NCI-H526 treated with DMSO at 0.1 percent for 48 hours (cell line): ENCODE measurements around the gene SLC23A1.
"Not testable (repeated sequence)": the region's sequence is repeated elsewhere in the genome, so short reads cannot be mapped to it uniquely, and the experiment has no call there.

Experiments
- DNase-seq: peaks from one replicate; lab custom pipeline; 2025; lab: John Stamatoyannopoulos, UW

The SLC23A1 gene

DNA sequence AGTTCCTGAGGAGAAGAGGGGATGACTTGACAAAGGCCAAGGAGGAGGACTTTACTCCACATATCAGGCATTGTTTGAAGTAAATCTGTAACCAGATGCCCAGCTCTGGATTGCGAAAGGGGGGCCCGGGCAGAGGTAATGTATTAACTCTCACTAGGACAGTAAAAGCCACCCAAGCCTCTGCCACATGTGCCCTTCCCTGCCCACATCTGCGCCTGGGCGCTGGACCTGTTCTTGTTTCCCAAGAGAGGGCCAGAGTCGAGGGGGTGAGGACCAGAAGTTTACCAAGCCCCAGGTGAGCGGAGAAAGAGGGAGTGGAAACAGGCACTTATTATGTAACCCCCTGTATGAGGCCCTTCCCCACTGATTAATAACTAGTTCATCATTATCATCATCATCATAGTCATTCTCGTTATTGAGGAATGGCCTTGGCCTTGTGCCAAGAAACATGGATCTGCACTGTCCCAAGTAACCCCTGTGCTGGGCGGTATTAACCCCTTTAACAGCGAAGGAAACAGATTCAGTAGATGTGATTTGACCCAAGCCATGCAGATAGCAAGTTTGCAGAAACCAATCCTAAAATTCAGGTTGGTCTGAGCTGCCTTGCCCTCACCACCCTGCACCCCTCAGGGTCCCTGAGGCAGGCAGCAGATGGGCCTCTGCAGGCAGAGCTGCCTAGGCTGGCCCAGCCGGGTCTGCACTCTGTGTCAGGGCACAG is at the start of gene SLC23A1:
TSS of gene SLC23A1 (minus strand) at position 23 of the 718 bp plus-strand sequence. CDS start 44 bp downstream, outside the sequence.
- DNase-seq = no peak

DNA sequence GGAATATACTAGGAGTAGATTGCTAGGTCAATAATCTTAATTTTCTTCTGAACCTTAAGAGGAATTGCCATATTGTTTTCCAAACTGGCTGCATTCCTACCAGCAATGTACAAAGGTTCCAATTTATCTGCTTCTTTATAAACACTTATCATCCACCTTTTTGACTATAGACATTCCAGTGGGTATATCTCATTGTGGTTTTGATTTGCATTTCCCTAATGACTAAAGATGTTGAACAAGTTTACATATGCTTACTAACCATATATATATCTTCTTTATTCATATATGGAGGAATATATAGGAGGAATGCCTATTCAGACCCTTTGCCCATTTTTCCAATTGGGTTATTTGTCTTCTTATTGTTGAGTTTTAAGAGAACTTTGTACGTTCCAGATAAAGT is 48.6 kb upstream of the SLC23A1 start:
- DNase-seq = peak; percentile 54

DNA sequence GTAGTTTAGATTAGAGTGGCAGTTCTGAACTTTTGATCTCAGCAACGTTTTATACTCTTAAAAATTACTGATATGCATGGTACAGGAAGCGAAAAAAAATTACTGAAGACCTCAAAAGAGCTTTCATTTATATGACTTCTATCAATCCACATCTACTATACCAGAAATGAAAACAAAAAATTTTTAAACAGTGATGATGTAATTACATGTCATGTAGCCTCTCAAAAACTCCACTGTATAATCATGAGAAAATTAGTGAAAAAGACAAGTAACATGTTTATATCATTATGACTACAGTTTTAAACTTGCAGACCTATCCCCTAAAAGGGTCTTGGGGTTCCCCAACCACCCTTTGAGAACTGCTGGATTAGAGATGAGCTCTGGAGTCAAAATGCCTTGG is 46.9 kb upstream of the SLC23A1 start:
- DNase-seq = no peak

DNA sequence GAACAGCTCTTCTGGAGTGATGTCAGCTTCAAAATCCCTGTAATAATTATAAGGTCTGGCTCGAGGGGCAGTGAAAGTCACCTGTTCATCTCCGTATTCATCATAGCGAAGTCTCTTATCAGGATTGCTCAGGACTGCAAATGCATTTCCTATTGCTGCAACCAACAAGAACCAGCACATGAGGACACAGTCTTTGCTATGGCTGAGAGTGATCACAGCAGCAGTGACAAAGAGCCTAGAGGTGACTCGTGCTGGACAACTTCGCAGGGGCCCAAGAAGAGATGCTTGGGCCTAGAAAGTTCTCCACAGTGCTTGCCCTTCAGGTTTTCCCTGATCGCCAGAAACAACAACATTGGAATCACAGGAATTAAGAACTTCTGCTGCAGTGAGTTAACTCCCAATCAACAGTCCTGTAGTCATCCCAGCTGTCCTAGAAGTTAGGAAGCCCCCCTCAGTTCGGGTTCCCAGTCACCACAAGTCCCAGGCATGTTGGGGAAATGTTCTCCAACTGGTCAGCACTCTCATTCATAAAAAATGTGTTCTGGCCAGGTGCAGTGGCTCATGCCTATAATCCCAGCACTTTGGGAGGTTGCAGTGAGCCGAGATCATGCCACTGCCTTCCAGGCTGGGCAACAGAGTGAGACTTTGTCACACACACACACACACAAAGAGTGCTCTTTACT is 43.2 kb upstream of the SLC23A1 start:
- no peak for DNase-seq

DNA sequence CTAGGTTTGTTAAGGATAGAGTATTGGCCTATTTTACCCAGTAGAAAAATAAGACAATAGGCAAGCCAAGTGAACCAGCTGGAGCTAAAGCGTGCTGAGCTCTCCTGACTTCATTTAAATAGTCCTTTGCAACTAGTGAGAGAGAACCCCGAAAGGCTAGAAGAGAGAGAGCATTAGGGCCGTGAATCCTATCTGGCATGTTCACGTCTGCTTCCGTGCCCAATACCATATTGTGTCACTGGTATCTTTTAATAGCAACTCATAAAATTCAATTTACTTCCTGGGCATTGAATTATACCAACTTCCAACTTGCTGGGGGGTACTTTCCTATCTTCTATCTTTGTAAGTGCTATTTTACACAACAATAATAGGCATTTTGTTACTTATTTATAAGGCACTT is 42.4 kb upstream of the SLC23A1 start:
- DNase-seq = no peak

DNA sequence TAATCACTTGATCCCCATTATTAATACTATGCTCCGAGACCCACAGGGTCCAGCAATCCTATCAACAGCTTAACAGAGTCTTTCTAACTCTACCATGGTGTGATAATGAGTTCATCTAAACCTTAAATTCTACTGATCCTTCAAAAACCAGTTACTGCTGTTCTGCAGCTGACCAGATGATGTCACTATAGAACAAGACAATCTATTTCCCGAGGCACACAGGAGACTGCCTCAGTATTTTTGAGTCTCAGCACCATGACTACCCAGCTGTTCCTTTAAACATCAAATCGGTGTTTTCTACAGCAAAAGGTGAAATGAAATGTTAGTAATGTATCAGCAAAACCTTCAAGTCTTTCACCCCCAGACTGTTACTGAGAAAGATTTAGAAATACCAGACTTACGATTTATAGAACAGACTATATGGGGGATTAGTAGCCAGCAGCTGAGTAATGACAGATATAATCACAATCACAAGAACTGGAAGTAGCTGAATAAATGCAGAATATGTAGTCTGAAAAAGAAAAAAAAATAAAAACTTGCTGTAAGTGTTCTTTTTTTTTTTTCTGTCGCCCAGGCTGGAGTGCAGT is 39.3 kb upstream of the SLC23A1 start:
- peak; percentile 66 for DNase-seq

DNA sequence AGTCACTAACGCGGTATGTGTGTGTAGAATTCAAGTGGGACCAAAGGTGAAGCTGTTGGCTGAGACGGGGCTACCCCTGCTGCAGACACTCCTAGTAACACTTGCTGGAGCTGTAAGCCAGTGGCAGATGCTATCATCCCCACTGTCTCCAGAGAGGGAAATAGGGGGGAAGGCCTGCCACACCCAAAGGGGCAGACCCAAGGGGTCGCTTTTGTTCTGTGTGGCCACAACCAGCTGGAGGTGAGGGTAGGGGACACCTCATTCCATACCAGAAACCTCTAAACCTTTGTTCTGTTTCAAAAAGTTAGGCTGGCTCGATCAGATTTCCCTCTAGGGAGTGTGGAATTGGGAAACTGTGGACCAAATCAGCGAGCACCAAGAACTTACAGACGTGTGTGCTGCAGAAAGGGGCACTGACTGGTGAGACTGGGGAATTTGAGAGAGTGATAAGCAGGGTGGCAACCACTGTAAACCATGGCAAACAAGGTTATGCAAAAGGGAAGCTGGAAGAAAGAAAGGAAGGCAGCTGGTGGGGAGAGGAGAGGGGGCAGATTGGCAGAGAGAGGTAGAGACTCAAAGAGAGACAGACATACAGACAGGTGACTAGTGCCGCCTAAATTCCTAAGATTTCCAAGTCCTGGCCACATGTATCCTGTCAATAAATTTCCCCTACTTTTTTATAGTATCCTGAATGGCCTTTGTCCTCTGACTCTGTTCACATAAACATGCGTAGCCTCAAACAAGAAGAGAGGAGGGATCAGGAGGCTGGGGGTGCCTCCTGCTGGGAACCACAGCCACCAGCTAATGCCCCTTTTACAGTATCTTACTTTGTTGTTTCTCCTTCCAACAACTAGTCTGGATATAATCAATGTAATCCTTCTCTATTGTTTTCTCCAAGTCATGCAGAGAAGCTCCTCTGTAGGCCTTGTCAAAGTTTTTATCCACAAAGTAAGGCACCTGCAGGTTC is 36.4 kb upstream of the SLC23A1 start:
- no peak for DNase-seq

DNA sequence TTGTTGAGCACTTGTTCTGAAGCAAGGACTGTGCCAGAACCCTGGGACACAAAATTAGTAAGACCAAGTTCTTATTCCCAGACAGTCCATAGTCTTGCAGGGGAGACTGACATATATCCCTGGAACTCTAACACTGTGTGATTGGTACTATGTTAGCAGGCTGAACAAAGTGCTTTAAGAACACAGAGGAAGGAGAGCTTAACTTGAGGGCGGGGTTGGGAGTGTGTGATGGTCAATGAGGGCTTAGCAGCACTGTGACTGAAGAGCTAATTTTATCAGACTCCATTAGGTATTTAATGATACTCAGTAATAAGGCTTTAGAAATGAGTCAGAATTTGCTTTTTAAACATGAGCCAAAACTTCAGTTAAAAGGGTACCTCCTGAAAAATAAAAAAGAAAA is 35.7 kb upstream of the SLC23A1 start:
- no peak for DNase-seq

DNA sequence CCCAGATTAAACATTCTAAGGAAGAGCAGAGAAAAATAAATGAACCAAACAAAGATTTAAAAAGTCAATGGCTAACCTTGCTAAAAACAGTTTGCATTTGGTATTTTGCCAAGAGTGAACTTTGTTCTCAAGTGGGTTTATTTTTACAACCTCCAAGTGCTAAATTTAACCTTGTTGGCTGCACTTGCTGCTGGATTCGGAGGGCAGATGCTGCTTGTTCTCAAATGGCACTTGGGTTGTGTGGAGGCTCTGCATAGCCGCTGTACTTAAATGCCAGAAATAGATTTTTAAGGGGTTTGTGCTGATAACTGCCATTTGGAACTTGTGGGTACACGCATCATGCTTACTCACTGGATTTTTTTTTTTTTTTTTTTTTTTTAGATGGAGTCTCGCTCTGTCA is 34.1 kb upstream of the SLC23A1 start:
- no peak for DNase-seq

DNA sequence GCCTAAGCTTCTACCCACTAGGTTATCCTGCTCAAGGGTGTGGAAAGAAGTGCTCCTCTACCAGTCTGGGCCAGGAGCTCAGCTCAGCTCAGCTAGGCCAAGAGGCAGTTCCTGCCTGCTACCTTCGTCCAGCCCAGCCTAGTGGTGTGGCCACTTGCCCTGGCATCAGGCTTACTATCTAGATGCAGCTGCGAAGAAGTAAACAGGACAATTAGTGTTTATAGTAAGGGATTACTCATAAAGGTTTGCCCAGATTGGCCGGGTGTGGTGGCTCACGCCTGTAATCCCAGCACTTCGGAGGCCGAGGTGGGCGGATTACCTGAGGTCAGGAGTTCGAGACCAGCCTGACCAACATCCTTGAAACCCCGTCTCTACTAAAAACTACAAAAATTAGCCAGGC is 33.6 kb upstream of the SLC23A1 start:
- no peak for DNase-seq

DNA sequence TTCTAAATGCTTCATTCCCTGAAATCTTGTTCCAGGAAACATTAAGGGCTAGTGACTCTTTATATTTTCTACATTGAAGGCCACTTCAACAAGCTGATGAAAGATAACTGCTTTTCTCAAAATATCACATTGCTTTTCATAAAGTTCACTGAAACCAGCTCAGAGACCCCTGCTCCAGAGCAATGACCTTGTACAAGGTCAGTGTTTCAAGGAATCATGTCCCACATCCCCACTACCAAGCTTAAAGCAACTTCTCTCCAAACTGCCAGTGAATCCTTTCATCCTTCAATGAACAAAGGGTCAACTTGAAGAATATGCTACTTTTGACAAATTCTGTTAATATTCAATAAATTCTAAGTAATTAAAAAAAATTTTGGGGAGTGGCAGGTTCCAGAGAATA is 32.8 kb upstream of the SLC23A1 start:
- DNase-seq = no peak

DNA sequence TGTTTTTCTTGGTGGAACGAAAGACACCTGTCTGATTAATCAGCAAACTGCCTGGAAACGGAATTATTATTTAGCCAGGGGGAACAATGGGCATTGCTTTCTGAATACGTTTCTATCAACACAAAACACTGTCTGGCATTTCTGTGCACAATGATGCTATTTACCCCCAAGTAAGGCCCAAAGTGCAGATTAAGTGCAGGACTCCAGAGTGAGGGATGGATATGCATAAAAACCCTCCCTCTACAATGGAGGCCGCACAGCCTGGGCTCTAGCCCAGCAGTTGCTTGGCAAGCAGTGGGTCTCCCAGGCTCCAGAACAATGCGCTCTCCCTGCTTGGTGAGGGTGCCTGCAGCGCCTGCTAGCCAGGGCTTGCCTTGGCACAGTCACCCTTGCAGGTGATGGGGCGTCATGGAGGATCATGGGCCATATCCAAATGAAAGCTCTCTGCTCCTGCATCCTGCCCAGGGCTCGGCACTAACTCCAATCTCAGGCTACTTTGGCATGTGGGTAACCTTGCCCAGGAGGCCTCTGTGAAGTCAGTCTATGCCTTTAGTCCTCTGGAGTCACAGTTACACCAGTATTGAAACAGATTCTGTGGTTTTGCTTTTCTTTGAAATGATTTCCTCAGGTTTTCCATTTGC is 32.2 kb upstream of the SLC23A1 start:
- no peak for DNase-seq

DNA sequence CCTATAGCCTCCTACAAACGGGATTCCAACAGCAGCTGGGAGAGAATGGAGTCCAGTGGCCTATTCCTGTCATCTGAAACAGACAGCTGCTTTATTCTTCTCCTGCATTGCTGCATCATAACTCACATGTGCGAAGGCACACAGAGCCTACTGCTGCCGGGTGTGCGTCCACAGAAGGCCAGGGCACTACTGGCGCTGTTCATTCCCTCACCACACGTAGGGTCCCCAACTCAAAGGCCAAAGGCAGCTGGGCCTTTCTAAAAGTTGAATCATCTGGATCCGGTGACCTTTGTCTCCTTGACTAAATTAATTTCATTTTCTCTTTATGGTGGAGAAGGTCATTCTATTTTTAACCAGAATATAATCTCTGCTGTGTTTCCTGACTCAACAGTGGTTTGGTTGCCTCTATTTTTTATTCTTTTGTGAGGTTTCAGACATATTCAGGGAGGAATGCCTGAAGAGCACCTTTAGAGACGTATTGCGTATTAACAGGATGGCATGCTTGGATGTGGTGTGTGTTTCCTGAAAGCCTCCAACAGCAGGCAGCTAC is 31.6 kb upstream of the SLC23A1 start:
- no peak for DNase-seq

DNA sequence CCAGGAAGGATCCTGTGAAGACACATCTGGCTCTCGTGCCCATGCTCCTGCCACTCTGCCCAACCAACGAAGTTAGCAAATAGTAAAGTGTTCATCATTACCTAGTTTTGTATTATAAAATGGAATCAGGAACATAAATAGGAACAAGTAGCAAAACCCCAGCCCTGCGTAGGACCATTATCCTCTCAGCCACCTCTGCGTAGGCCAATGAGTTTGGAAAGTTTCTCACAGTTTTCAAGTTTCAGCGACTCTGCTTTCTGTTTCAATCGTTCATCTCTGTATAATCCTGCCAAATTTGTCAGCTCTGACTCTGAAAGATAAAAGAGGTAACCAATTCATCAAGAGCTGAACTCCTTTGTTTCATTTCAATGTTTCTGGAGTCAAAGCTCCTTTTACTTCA is 30.9 kb upstream of the SLC23A1 start:
- DNase-seq = no peak

DNA sequence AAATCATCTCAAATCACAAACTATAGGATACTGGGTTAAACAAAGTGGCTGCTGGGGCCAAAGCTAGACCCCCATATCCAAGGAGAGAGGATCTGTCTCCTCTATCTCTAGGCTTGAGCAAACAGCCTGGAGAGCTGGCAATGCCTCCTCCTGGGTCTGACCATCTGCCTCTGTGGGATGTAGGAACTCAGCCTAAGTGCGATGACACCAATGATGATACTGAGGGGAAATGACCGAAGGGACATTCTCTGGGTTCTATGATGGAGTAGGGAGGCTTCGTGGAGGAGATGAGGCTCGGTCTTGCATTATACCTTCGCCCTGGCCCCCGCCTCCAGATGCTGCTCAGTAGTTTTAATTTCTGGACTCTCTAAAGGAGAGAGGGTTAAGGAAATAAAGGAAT is 30.1 kb upstream of the SLC23A1 start:
- DNase-seq = no peak

DNA sequence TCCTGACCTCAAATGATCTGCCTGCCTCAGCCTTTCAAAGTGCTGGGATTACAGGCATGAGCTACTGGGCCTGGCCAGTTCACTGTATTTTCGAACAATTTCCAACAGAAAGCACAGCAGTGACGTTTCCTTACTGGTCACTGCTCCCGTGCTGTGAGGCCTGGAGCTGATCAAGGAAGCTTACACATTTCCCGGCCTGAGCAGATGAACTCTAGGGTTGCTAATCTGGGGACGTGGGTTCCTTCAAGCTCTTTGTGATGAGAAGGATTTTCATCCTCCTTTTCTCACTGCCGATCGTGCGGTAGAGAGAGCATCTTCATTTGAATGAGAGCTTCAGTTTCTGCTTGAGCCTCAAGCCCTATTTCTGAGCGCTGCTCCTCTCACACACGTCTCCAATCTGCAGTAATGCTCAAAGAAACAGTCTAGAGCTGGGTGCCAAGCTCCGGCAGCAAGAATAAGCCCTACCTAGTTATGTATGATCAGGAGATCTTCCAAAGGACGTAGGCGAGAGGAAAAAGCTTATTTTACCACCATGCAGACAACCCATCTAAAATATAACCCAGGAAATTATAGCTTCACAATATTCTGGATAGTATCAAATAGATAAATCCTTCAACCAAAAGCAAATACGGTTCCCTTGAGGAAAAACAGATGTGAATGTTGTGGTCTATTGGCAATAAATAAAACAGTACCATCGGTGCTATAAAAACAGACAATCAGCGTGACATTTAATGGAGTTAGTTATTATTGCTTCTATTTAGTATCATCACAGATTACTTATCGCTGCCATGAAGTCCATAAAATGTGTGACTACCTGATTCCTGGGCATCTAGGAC is 28.1 kb upstream of the SLC23A1 start:
- DNase-seq = no peak

DNA sequence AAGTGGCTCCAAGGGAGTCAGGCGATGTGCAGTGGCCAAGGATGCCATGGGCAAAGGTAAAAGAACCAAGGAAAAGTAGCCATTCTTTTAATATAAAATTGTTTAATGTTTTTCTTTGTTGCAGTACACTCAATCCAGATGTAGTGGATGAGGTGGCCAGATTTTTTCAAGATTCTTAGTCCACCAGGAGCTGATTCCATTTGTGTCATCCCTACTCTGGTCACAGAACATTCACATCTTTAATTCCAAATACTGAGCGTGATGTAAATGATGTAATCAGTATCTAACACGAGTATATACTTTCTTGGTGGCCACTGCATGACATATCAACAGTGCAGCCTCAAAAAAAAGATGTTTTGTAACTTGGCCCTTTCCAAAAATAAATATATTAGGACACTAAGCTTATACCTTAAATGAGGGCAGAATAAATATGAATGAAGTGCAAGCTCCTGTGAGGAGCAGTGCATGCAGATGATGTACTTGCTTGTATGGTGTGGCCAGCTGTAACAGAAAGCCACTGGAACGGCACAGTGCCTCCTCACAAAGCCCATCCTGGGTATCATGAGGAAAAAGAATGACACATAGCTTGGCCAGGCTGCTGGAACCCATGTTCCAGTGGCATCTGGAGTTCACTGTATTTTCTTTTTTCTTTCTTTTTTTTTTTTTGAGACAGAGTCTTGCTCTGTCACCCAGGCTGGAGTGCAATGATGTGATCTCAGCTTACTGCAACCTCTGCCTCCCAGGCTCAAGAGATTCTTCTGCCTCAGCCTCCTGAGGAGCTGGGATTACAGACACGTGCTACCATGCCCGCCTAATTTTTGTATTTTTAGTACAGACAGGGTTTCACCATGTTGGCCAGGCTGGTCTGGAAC is 27.3 kb upstream of the SLC23A1 start:
- no peak for DNase-seq

DNA sequence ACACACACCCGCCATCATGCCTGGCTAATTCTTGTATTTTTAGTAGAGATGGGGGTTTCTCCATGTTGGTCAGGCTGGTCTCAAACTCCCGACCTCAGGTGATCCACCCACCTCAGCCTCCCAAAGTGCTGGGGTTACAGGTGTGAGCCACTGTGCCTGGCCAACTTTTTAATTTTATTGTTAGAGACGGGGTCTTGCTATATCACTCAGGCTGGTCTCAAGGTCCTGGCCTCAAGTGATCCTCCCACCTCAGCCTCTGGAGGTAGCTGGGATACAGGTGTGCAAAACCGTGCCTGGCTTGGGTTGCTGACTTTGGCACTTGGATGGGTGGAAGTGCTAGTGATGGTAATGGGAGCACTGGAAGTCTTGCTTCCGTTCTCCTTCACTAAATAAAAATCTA is 26.0 kb upstream of the SLC23A1 start:
- not testable (repeated sequence) for DNase-seq

DNA sequence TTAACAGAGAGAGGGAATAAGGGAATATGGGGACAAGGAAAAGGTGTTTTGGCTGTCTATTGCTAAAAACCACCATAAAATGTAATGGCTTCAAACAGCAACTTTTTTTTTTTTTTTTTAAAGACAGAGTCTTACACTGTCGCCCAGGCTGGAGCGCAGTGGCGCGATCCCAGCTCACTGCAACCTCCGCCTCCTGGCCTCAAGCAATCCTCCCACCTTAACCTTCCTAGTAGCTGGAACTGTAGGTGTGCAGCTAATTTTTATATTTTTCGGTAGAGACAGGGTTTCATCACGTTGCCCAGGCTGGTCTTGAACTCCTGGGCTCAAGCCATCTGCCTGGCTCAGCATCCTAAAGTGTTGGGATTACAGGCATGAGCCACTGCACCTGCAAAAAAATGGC is 25.1 kb upstream of the SLC23A1 start:
- no peak for DNase-seq

DNA sequence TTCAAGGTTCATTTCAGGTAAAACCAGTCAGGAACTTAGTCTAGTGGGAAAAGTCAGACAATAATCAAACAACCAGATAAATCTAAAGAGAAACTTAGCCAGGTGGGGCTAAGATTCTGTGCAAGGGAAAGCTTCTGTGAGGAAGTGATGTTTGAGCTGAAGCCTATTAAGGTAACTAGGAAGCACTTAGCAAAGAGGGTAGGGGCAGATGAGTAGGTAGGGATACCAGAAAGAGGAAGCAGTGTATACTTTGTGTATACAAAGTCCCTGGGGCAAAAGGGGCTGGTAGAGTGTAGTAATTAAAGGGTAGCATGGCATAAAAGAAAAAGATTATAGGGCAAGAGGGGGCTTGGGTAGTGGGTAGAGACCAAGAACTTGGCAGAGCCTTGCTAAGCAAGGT is 24.4 kb upstream of the SLC23A1 start:
- no peak for DNase-seq
